NOMO-1 treated with dmso at 0.1 percent for 144 hours (cell line): ENCODE measurements around the gene TOM1L2.
"Not testable (repeated sequence)": the region's sequence is repeated elsewhere in the genome, so short reads cannot be mapped to it uniquely, and the experiment has no call there.

Source experiments
- DNase-seq: peaks from one replicate; lab custom pipeline; 2025; ENCODE audit not compliant: unreplicated experiment; lab: John Stamatoyannopoulos, UW

TOM1L2 gene

DNA sequence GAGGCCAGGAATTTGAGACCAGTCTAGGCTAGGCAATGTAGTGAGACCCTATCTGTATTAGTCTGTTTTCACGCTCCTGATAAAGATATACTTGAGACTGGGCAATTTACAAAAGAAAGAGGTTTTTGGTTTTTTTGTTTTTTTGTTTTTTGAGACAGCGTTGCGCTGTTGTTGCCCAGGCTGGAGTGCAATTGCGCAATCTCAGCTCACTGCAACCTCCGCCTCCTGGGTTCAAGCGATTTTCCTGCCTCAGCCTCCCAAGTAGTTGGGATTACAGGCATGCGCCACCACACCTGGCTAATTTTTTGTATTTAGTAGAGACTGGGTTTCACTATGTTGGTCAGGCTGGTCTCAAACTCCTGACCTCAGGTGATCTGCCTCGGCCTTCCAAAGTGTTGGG, 23.7 kb upstream of the TOM1L2 start:
- not testable (repeated sequence) for DNase-seq

DNA sequence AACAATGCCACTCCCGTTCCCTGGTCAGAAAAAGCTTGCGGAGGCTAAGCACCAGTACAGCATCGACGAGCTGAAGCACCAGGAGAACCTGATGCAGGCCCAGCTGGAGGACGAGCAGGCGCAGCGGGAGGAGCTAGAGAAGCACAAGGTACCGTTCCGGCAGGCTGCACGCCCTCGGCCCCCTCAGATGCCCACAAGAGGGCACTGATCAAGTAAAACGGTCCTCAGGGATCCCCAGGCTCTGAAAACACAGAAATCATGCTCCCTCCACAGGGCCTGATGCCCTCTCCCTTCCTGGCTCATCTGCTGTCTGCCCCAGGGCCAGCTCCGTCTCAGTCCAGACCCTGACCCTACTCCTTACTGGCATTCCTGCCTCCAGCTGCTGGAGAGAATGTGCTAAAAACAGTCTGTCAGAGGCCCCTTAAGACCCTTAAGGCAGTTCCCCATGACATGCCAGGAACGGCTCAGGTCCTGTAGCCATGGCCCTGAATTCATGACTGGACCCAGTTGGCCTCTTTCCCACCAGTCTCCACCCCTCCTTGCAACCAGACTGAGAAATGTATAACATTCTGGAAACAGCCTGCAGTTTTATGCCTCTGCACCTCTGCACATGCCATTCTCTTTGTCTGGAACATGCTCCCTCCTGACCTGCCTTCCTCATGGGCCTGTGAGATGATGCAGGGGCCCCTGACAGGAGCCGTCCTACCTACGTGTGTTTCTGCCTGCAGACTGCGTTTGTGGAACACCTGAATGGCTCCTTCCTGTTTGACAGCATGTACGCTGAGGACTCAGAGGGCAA, 22.3 kb upstream of the TOM1L2 start:
- DNase-seq = no peak

DNA sequence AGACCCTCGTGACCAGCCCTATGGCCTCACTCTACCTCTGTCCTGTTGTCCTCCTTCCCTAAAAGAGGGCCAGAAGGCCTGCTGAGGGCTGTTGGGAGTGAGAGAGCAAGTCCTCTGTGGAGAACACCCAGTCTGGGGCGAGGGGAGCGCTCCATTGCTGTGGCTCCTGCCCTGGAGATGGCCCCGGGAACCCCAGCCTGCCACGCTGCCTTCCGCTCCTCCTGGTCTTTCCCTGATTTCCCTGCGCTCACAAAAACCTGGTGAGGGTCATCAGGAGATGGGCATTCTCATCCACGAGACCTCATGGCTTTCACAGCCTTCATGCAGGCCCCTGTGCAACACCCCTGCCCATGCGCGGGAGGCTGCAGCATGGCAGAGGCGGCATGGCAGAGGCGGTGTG, 21.7 kb upstream of the TOM1L2 start:
- DNase-seq = no peak

DNA sequence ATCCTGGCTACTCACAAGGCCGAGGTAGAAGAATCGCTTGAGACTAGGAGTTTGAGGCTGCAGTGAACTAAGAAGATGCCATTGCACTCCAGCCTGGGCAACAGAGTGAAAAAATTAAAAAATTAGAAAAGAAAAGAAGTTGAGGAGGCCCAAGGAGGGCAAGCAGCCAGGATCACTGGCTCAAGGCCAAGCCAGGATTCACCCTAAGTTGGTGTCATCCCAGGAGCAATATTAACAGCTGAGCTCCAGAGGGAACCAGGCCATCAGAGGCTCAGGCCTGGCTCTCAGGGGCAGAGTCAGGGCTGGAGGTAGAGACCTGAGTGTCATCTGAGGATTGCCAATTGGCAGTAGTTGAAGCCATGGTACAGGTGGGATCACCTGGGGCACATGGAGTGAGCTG, 21.2 kb upstream of the TOM1L2 start:
- DNase-seq = no peak

DNA sequence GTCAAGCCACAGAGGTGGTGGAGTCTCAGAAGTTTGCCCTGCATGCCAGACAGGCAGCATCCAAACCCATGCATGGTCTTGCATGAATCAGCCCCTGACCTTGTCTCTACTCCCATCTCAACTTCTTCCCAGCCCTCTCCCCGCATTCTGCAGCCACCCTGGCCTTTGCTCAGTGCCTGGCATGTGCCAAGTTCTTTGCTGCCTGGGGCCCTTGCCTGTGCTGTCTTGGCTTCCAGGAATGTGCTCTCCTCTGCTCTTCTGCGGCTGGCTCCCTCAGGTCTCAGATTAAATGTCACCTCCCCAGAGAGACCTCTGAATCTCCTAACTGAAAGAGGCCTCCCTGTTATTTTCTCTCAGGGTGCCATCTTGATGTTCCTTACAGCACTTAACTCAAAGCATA, 18.1 kb upstream of the TOM1L2 start:
- DNase-seq = no peak

DNA sequence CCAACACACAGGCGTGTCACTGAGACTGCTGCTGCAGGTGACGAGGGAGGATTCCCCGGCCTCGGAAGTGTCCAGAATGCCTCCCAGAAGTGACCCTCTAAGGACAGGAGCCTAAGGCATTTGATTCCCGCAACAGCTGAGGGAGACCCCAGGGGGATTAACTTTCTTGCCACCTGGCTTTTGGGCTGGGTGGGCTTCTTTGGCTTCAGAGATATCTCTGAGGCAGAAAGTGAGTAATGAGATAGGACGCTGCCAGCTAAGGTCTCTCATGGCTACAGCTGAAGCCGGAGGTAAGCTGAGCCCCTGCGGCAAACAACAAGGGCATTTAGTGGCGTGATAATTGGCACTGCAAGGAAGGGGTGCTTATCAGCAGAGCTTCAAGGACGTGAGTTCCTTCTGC, 17.4 kb upstream of the TOM1L2 start:
- DNase-seq = no peak

DNA sequence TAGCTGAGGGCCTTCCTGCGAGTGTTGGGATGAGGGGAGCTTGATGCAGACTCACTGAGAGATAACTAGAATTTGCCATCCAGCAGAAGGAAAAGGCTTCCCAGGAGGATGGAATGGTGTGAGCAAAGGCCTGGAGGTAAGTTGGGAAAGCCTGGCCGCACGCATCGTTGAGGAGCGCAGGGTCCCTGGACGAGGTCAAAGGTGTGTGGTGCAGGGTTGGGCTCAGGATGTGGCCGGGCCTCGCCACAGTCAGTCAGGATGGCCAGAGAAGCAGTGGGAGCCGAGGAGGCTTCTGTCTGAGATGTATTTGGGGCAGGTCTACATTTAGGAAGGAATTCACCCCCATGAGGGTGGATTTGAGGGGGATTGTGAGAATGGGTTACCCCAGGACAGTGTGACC, 16.9 kb upstream of the TOM1L2 start:
- no peak for DNase-seq

DNA sequence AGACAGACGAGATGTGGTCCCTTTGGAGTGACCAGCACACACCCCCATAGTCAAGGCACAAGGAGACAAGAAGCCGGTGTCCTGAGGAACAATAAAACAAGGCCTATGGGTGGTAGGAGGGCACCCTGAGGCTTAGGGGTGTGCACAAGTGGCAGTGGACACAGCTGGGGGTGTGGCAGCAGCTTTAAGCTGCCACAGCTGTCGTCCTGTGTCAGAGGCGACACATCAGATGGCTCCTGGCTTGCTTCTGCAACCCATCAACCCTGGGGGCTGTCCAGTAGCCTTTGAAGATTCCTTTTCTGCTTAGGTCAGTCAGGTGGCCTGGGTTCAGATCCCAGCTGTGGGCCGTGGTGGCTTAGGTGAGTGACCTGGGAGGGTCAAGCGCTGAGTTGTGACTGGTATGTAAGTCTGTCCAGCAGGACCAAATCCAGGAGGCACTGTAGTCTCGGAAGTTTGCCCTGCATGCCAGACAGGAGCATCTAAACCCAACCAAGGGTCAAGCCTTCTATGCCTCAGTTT, 16.3 kb upstream of the TOM1L2 start:
- DNase-seq = no peak

DNA sequence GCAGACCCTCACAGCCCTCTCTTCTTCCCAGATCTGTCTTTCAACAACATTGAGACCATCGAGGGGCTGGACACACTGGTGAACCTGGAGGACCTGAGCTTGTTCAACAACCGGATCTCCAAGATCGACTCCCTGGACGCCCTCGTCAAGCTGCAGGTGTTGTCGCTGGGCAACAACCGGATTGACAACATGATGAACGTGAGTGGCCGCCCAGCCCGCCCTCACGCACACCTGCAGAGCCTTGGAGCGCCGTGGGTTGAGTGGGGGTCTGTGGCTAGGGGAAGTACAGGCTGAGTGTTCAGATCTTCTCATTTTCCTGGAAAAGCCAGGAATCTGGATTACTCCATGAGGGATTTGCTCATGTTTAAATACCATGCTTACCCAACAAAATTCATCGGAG, 15.7 kb upstream of the TOM1L2 start:
- DNase-seq = no peak

DNA sequence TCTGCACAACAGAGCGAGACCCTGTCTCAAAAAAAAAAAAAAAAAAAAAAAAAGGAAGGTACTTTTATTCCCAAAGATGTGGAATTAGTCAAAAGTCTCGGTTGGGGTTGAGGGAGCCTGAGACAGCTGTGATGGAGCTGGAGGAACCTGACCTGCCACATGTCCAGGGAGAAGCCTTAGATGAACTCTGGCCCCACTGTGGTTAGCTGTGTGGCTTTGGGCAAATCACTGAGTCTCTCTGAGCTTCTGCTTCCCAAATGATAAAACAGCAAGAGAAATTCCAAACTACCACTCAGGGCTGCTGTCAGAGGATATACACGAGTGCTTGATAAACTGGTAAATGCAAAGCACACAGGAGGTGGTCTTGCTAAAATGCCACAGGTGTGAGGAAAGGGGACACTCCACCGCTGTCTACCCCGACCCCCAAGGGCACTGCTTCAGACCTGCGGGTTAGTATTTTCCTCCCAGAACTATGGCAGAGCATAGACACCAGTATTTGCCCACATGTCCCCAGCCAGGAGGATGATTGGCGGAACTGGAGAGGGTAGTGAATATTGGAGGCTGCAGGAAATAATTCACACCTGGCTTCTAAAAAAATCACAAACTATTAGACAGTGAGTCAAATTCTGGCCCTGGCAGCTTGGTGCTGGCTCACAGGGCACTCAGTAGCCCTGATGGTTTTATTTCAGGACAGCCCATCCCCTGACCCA, 15.1 kb upstream of the TOM1L2 start:
- DNase-seq = no peak

DNA sequence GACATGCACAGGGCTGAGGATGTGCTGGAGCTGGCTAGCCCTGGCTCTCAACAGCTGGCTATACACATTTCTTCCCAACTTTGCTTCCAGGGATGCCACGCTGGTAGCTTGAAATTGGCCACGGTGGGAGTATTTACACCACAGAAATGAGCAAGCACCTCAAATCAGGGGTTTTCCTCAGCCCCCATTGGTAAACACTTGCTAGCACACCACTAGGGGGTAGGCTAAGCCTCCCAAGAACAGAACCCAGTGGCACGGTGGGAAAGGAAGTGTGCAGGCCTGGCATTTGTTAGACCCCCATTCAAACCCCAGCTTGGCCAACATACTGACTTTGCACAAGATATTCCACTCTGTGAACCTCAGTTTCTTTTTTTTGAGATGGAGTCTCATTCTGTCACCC, 13.4 kb upstream of the TOM1L2 start:
- no peak for DNase-seq

DNA sequence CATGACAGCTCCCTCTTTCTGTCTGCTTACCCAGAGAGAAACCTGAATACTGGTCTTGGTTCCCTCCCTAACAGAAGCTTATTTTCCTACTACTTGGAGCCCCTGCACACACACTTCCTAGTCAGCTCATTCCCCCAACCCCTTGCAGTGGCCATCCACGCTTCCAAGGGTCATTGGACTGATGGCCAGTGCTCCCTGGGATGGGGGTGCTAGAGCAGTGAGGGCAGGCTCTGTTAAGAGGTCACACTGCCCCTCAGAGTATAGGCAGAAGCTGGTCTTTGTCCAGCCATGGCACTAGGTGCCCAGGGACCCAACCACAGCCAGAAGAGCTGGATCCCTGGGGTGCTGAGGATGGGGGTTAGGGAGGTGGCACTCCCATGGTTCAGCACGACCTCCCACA, 13.0 kb upstream of the TOM1L2 start:
- no peak for DNase-seq

DNA sequence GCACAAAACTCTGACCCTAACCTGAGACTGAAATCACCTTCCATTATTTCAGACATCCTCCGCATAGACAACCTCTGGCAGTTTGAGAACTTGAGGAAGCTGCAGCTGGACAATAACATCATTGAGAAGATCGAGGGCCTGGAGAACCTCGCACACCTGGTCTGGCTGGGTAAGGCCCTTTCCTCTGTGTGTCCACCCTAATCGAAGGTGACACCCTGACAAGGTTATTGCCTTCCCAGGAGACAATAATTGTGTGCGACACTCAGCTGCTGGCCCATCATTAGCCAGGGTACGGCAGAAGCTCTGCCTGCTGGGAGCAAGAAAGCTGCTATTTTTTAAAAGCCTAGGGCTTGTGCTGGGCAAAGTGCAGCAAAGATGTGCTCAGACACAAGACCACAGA, 11.6 kb upstream of the TOM1L2 start:
- no peak for DNase-seq

DNA sequence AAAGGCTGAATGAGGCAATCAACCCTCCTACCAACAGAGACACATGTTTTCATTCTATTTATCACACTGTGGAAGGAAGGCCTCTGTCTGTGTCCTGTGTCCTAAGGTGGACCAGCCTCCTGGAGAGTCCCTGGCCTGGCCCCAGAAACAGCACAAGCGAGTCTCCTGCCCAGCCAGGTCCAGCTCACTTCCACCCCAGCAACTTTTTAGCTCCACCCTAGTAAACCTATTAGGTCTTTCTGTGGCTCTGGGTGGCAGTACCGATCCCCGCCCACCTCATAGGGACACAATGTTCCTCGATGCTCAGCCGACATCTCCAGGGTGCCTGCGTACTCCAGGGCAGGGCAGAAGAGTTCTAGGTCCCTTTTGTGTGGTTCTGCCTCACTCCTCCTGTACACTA, 11.2 kb upstream of the TOM1L2 start:
- no peak for DNase-seq

DNA sequence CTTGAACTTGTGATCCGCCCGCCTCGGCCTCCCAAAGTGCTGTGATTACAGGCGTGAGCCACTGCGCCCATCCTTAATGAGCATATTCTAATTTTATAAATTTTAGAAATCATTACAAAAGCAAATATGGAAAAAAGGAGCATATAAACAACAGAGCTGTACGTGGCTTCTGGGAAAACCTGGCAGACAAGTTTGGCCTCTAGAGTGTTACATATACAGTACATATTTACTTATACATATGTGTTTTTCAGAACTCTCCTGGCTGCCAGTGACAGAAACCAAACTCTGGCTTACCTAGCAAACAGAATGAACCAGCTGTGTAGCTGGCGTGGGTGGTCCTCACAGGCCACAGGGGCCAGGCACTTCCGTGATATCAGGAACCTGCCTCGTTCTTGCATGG, 10.6 kb upstream of the TOM1L2 start:
- no peak for DNase-seq

DNA sequence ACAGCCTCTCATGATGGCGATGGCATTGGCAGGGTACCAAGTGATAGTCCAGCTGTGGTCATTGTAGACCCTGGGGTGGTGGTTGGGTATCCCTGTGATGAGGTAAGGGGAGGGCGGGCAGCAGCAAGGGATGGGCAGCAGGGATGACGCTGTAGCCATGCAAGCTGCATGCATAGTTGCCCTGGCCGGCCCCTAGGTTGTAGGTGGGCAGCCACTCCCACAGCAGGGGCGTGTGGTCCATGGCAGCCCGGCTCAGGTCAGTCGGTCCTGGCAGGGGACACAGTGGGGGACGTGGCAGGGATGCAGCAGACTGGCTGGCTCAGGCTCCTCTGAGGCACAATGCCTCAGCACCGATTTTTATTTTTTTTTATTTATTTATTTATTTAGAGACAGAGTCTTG, 9.1 kb upstream of the TOM1L2 start:
- DNase-seq = no peak

DNA sequence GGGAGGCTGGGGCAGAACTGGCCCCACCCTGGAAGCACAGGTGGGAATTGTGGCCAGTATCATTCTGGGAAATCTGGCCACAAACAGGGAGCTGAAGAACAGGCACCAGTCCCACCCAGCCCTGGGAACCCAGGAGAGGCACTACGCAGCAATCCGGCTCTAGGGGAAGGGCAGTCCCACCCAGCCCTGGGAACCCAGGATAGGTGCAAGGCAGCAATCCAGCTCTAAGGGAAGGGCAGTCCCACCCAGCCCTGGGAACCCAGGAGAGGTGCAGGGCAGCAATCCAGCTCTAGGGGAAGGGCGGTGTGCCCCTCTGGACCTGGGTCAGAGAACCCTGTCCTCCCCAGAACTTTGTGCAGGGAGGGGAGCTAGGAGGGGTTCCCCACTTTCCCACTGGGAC, 7.6 kb upstream of the TOM1L2 start:
- DNase-seq = no peak

DNA sequence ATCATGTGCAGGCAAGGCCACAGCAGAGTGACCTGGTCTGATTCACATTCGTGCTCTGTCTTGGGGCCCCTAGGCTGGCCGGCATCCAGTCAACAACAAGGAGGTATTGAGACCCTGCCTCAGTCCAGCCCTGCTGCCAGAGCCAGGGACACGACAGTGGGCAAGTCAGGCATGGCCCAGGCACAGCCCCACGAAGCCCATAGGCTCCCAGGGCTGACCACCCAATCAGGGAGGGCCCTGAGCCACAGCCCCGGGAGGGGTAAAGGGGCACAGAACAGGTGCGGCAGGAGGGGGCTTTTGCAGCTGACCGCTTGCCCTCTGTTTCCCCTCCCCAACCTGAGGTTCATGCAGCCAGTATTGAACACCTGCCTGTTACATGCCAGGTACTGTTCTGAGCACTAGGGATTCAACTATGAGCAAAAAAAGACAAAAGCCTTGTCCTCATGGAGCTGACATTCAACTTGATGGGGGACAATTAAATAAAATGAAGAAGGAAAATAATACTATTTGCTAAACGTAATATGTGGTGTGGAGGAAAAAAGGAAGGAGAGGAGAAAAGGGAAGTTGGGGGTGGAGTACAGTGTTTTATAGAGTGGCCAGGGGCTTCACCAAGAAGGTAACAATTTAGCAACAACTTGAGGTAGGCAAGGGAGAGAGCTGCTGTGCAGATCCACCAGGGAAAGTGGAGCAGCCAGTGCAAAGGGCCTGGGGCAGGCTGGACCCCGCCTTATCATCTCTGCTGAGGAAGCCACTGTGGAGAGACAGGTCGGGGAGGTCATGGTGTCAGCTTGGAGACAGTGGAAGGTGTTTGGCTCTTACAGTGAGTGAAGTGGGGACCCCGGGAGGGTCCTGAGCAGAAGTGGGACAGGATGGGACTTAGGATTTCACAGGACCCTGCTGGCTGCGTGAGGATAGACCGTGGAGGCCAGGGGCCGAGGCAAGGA, 6.6 kb upstream of the TOM1L2 start:
- DNase-seq = peak; percentile 70

DNA sequence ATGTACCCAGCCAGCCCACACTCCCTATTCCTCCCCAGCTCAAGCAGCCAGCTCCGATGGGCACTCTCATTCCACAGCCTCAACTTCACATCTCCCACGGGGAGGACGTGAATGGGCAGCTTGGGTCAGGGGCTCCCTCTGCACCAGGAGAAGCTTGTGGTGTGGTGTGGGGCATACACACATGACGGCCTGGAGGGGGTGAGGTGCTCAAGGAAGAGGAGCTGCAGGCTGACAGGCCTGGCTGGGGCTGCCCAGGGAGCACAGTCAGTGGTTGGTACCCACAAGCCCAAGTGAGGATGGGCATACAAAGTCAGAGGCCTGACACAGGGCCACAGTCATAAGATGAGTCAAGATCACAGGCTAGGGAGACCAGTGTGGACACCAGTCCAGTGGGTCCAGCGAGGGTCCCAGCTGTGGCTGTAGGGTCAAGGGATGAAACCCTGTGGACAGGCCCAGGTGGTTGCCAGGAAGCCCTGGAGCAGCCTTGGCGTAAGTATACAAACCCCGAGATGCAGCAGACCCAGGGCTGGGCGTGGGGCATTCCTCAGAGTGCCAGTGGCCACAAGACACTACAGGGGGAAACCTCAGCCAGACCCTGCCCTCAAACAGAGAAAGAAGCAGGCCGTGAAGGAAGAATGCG, 4.9 kb upstream of the TOM1L2 start:
- DNase-seq = no peak

DNA sequence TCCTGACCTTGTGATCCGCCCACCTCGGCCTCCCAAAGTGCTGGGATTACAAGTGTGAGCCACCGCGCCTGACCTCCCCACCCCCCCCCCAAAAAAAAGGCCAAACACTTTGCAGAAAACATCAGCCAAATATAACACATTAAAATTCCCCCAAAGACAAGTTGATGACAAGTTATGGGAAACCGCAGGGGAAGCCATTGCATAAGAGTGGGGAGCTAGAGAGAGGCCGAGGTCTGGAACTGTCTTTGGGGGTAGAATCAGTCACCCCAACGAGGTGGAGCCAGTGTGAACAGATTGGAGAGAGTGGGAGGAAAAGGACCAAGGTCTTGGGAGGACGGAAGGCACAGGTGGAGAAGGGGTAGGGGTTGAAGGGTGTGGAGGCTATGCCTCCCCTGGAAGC, 3.2 kb upstream of the TOM1L2 start:
- DNase-seq = peak; percentile 60

DNA sequence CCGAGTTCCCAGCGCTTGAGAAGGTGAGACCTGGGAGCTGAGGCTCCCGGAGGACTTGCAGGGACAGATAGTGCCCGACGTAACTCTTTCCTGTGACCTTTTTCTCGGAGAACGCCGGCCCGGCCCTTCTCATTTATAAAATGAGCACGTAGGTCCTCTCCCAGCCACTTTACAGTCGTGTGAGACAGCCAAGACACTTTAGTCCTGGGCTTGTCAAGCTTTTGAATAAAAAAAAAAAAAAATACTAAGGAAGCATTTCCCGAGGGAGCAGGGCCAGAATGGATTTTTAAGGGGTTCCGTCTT, 703 bp upstream of the TOM1L2 start:
- DNase-seq = no peak
